RWPE1 (cell line): Measurements from ENCODE around the gene ATP2C2.
A peak's percentile ranks its signal among the peaks of the same experiment; 100 is the strongest.
"Not testable (repeated sequence)": the region's sequence is repeated elsewhere in the genome, so short reads cannot be mapped to it uniquely, and the experiment has no call there.

ENCODE experiments used
- CTCF ChIA-PET: fragments of 350-600 bp; sonication (Branson Sonifier 250); formaldehyde crosslinking; extraction: SDS; loops from one replicate; lab custom pipeline; 2021; lab: Yijun Ruan, JAX
- POLR2A ChIA-PET: fragments of 400-600 bp; formaldehyde crosslinking; extraction: SDS; loops from one replicate; lab custom pipeline; 2020; ENCODE audit warnings: antibody characterized with exemption; ENCODE audit not compliant: low non-redundant PET; lab: Yijun Ruan, JAX
- DNase-seq: peaks from one replicate; pipeline ENCODE4 v3.0.0; 2012; ENCODE audit warnings: low spot score
- H3K27ac ChIP-seq: fragments of 450-650 bp; 2 replicates; pipeline ENCODE4 v1.5.1; 2017
- TF ChIP-seq, protein P1 (sequence below): fragments of 450-650 bp; conservative IDR thresholded peaks from 2 replicates; pipeline ENCODE4 v1.5.1; 2017; ENCODE audit warnings: low read depth, mild to moderate bottlenecking

The ATP2C2 gene

DNA sequence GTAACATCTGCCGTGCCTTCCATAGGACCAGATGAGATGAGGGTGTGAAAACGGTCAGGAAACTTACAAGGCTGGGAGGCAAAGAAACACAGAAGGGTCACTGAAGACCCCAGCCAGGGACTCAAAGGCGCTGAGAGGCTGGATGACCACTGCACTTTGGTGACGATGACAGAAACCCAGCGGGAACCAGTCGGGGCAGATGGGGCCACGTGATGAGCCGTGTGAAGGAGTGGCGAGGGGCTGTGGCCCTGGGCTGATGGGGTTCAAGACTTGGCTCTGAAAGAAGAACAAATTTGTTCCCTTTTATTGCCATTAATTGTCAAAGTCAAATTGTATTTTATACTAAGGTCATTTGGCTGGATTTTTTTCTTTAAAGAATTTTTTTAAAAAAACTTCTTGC is 28.6 kb upstream of the ATP2C2 start:
- TF ChIP-seq, protein P1, sequence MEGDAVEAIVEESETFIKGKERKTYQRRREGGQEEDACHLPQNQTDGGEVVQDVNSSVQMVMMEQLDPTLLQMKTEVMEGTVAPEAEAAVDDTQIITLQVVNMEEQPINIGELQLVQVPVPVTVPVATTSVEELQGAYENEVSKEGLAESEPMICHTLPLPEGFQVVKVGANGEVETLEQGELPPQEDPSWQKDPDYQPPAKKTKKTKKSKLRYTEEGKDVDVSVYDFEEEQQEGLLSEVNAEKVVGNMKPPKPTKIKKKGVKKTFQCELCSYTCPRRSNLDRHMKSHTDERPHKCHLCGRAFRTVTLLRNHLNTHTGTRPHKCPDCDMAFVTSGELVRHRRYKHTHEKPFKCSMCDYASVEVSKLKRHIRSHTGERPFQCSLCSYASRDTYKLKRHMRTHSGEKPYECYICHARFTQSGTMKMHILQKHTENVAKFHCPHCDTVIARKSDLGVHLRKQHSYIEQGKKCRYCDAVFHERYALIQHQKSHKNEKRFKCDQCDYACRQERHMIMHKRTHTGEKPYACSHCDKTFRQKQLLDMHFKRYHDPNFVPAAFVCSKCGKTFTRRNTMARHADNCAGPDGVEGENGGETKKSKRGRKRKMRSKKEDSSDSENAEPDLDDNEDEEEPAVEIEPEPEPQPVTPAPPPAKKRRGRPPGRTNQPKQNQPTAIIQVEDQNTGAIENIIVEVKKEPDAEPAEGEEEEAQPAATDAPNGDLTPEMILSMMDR = no peak
- DNase-seq = no peak
- no peak overlapping the region for H3K27ac ChIP-seq
- ChIA-PET POLR2A (no interaction called here), CTCF (interaction anchor here (0.6 kb wide), 1 partner anchor 155 kb away, joined by 4 read pairs; no protein-coding TSS in a partner anchor)

DNA sequence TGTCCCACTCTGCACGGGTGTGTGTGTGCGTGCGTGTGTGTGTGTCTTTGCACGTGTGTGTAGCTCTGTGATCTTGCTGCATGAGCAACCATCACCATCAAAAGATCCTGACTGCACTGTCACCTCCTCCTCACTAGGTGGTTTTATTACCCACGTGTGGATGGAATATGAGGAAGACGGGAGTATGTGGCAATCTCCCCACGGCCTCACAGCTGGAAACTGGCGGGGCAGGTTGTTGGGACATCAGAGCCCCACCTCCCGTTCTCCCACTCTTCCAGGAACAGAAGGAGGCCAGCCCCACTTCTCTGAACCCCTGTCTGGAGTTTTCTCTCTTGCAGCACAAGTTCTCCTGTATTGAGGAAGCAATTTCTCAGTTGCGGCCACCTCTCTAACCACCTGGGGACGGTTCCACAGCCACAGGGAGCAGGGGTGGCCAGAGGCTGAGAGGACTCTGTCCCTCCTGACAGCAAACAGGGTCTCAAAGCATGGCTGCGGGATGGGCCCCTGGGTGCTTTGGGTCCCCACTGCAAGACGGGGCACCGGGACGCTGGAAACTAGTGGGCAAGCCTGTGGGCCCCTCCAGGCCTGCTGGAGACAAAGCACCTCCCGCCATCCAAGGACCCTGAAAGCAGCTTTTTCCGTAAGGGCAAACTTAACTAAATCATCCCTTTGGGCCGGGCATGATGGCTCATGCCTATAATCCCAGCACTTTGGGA is 27.9 kb upstream of the ATP2C2 start:
- TF ChIP-seq, protein P1 = no peak
- peak; percentile 66 for DNase-seq
- POLR2A ChIA-PET = no interaction called here
- CTCF ChIA-PET = interaction anchor here (0.6 kb wide), 1 partner anchor 154 kb away, joined by 4 read pairs; no protein-coding TSS in a partner anchor
- no peak overlapping the region for H3K27ac ChIP-seq

DNA sequence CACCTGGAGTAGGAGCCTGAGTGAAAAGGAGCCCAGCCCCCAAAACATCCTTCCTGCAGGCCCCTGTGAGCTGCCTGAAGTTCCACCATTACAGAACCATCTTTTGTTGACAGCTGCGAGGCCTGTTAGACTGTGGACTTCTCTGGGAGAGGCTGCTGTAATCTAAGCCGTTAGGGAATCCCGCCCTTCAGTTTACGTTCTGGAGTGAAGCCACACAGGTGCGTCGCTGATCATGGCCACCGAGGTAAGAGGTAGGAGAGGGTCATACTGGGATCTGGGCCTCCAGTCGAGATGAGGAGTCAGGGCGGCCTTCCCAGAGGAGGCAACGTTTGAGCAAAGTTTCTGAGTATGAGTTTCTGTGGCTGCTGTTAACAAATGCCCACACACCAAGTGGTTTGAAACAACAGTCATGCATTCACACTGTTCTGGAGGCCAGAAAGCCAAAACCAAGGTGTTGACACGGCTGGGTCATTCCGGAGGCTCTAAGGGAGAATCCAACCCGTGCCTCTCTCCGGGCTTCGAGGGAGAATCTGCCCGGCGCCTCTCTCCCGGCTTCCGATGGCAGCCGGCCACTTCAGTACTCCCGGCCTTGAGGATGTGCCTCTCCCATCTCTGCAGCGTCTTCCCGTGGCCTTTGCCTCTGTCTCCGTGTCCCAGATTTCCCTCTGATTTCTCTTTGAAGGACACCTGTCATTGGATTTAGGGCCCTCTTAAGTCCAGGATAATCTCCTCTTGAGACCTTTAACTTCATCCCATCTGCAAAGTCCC is 26.6 kb upstream of the ATP2C2 start:
- no peak for DNase-seq
- POLR2A ChIA-PET = no interaction called here
- TF ChIP-seq, protein P1 = no peak
- CTCF ChIA-PET = no interaction called here
- no peak overlapping the region for H3K27ac ChIP-seq

DNA sequence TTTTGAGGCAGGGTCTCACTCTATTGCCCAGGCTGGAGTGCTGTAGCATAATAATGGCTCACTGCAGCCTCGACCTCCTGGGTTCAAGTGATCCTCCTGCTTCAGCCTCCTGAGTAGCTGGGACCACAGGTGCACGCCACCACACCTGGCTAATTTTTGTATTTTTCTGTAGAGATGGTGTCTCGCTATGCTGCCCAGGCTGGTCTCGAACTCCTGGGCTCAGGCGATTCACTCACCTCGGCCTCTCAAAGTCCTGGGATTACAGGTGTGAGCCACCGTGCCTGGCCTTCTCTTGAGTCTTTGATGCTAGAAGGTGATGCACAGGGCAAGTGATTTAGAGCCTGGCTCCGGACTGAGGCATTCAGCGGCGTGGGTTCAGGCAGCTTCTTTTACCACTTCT is 24.5 kb upstream of the ATP2C2 start:
- DNase-seq, POLR2A ChIA-PET, H3K27ac ChIP-seq: not testable (repeated sequence)
- CTCF ChIA-PET = interaction anchor here (0.5 to 0.6 kb wide), 2 partner anchors 98 to 905 kb away, joined by 3 to 4 read pairs; no protein-coding TSS in a partner anchor

DNA sequence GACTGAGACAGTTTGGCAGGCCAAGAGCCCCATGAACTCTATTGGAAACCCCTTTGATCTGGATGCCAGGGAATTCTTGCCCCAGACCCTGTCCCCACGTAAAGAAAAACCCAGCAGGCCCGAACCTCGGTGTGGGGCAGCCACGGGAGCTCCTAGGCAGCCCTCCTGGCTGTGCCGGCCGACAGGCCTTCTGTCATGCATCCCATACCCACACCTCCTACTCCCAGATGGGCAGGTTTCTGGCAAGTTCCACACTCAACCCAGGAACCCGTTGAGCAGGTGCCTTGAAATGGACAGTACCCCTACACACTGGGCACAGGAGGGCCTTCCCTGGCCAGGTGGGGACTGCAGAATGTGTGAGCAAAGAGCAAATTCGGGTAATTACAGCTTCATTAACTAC is 23.6 kb upstream of the ATP2C2 start:
- DNase-seq = no peak
- TF ChIP-seq, protein P1 = no peak
- no peak overlapping the region for H3K27ac ChIP-seq
- POLR2A ChIA-PET = no interaction called here
- CTCF ChIA-PET = no interaction called here

DNA sequence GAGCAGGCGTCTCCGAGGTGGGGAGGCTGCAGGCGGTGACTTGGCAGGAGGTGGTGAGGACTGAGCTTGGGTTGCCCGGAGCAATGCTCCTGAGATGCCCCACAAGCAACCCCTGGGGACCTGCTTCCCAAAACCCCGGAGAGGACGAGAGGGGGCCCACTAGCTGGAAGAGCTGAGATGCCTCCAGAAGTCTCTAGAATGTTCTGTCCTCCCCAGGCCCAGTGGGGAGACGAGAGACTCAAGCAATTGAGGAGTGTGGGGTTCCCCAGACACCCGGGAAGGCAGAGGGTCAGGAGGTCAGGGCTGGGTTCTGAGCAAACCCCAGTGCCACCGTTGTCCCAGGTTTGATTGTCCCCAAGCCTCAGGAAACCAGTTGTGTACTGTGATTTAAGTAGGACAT is 21.2 kb upstream of the ATP2C2 start:
- CTCF ChIA-PET = no interaction called here
- POLR2A ChIA-PET = no interaction called here
- H3K27ac ChIP-seq = no peak overlapping the region
- no peak for DNase-seq
- TF ChIP-seq, protein P1 = no peak
